GM12865 (cell line): ENCODE measurements around the gene RNMT.

Experiments used
- DNase-seq: peaks from one replicate; pipeline ENCODE4 v3.0.0; 2010; ENCODE audit warnings: low read depth
- H3K4me3 ChIP-seq: 2 replicates; pipeline ENCODE4 v1.5.1; 2011; ENCODE audit warnings: mild to moderate bottlenecking, low read depth, low read length, control low read depth
- TF ChIP-seq, protein P1 (sequence below): IDR thresholded peaks from 2 replicates; pipeline ENCODE4 v1.5.1; 2011; ENCODE audit warnings: low read length, control low read depth, low read depth, inconsistent platforms; ENCODE audit not compliant: insufficient read depth; ENCODE audit errors: missing control alignments

The RNMT gene

DNA sequence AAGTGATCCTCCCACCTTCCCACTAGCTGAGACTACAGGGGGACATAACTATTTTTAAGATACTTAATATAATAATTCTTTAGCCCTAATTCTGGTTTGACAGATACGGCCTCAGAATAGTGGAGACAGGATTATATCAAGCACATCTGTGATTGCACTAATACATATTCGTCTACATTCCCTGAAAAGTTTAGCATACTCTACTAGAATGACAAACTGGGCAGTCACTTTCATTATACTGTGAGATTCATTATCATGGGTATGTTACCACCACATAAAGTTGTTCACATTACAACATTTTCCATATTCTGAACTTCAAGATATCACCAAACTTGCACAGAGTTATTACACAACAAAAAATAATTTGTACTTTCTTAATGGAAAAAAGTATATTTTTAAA is 11.1 kb upstream of the RNMT start:
- H3K4me3 ChIP-seq, result no peak overlapping the region
- TF ChIP-seq, protein P1, sequence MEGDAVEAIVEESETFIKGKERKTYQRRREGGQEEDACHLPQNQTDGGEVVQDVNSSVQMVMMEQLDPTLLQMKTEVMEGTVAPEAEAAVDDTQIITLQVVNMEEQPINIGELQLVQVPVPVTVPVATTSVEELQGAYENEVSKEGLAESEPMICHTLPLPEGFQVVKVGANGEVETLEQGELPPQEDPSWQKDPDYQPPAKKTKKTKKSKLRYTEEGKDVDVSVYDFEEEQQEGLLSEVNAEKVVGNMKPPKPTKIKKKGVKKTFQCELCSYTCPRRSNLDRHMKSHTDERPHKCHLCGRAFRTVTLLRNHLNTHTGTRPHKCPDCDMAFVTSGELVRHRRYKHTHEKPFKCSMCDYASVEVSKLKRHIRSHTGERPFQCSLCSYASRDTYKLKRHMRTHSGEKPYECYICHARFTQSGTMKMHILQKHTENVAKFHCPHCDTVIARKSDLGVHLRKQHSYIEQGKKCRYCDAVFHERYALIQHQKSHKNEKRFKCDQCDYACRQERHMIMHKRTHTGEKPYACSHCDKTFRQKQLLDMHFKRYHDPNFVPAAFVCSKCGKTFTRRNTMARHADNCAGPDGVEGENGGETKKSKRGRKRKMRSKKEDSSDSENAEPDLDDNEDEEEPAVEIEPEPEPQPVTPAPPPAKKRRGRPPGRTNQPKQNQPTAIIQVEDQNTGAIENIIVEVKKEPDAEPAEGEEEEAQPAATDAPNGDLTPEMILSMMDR, result no peak

DNA sequence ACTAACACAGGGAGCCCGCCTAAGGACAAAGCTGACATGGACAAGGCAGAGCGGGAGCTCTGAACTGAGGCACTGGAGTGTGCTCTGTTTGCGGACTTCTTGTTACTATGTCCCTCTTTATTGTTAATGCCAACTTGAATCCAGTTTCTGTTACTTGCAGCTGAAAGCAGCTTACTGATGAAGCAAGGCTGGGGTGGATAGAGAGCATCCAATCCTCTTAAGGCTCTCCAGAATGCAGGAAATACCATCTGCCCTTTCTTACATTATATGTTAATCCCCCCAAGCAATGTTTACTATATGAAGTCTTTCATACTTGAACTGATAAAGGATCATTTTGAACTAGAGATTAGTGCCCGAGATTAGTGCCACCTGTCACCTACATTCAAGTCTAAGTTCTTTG is 9.6 kb upstream of the RNMT start:
- TF ChIP-seq, protein P1, result no peak
- no peak for DNase-seq
- no peak overlapping the region for H3K4me3 ChIP-seq

More for the DNA sequence above, 11.1 kb upstream of the RNMT start:
- DNase-seq, result no peak

DNA sequence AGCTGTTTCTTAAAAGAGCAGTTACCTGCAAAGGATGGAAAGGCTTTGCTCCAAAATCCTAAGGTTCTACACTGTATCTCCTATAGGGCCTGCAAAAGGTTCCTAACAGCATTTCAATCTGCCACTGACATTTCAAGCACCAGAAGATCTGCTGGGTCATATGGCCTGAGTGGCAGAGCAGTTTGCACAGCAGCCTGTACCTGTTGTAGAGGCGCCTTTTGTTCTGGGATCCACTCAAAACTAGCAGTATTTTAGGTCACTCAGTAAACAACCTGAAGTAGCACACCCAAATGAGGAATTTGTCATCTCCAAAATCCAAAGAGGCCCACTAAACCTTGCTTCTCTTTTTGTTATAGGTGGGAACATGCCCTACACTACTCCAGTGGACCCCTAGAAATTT is 6.3 kb upstream of the RNMT start:
- no peak for DNase-seq
- no peak overlapping the region for H3K4me3 ChIP-seq
- TF ChIP-seq, protein P1, result no peak

DNA sequence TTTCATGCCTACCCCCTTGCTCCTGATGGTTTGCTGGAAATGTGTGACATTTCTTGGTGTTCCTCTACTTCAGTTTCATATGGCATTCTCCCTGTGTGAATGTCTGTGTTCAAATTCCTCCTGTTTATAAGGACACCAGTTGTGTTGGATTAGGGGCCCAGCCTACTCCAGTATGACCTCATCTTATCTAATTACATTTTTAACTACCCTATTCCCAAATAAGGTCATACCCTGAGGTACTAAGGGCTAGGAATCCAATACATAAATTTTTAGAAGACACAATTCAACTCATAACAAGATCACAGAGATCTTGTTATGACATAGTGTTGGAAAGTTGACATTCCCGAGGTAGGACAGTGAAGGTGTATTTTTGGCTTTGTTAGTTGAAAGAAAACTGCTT is 5.6 kb upstream of the RNMT start:
- DNase-seq, result no peak
- no peak overlapping the region for H3K4me3 ChIP-seq
- TF ChIP-seq, protein P1, result no peak

DNA sequence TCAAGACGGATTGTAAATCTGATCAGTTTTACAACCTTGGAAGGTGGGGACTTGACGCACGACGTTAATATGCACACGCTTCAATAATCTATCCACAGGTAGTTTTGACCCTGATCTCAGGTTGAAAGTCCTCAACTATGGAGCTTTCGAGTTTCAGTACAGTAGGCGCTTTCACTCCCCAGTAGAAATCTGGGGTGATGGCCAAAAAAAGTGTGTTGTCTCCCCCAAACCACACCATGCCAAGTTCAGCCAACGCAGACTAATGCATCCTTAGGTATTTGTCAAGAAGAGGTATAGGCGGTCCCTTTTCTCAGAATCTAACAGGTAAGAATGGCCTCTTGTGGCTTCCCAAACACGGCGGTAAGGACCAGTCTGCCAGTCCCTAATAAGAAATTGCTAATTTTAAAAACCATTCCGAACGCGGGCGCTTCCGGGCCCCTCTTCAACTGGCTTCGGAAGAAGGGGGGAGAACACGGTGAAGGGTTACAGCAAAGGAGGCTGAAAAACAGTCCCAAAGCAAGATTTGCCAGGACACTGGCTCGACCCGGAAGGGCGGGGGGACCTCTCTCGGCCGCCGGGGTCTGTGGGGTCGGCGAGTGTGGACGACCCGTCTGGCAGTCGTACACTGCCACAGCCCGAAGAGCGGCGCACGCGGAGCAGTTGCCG is 774 bp upstream of the RNMT start:
- DNase-seq, result peak; percentile 31
- H3K4me3 ChIP-seq, result peak overlapping the region; percentile 78
- TF ChIP-seq, protein P1, result no peak

DNA sequence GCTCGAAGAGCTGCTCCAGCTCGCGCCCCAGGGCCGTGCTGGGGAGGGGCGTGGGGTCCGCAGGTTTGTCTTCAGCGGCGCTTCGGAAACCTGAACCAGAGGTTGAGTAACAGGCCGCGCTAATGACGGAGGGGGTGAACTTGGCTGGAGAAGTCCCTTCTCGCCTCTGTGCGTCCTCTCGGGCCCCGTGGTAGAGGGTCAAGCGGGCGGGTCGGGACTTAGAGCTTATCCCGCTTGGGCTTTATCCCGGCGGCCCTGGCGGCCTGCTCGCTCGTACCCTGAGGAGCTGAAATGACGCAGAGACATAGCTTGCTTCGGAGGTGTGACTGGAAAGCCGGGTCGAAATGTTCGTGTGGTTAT is 479 bp downstream of the RNMT start:
- DNase-seq, result peak; percentile 44
- TF ChIP-seq, protein P1, result no peak
- H3K4me3 ChIP-seq, result peak overlapping the region; percentile 78

DNA sequence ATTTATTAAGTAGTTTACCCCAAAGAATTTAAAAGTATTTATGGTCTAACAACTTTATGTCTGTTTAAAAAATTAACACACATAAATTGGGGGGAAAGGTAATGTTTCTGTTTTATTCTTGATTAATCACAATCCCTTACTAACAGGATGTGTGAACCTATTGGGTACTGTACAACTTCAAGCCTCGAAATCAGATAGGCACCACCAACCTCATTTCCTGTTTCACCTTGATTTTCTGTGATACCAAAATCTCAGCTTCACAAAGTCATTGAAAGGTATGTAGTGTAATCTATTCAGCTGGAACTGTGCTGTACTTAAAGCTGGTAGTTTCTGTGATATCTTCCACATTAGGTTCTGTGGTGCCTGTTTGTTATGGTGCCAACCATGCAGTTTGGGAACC is 4.0 kb downstream of the RNMT start:
- TF ChIP-seq, protein P1, result no peak

More for the DNA sequence above, 4.0 kb downstream of the RNMT start:
- no peak overlapping the region for H3K4me3 ChIP-seq
- no peak for DNase-seq
